Smooth muscle cell (in vitro differentiated cells): ENCODE measurements around the gene CRB1. TPM values are rescaled to one million over a fixed set of nuclear protein-coding genes. Genes with fewer than 3 reads are reported as not detected.

Experiments used
- DNase-seq: peaks from one replicate; lab custom pipeline; 2025; ENCODE audit not compliant: unreplicated experiment; lab: John Stamatoyannopoulos, UW
- H2AFZ ChIP-seq: fragments of 200-600 bp; sonication (generic); 2 replicates; pipeline ENCODE4 v1.6.0; 2016; ENCODE audit warnings: antibody characterized with exemption, low read depth, mild to moderate bottlenecking
- H3F3A ChIP-seq: fragments of 200-600 bp; sonication (generic); 2 replicates; pipeline ENCODE4 v1.6.0; 2017; ENCODE audit warnings: antibody characterized with exemption, low read depth
- H3K27ac ChIP-seq: fragments of 200-600 bp; sonication (generic); 2 replicates; pipeline ENCODE4 v1.5.1; 2016; ENCODE audit warnings: low read depth, mild to moderate bottlenecking
- H3K27me3 ChIP-seq: fragments of 200-600 bp; sonication (generic); 2 replicates; pipeline ENCODE4 v1.6.1; 2016; ENCODE audit warnings: low read depth, mild to moderate bottlenecking
- H3K36me3 ChIP-seq: fragments of 200-600 bp; sonication (generic); 2 replicates; pipeline ENCODE4 v1.5.1; 2016; ENCODE audit warnings: low read depth
- H3K4me1 ChIP-seq: fragments of 200-600 bp; sonication (generic); 2 replicates; pipeline ENCODE4 v1.5.1; 2016; ENCODE audit warnings: low read depth
- H3K4me2 ChIP-seq: fragments of 200-600 bp; sonication (generic); 2 replicates; pipeline ENCODE4 v1.6.0; 2016; ENCODE audit warnings: mild to moderate bottlenecking
- H3K4me3 ChIP-seq: fragments of 200-600 bp; sonication (generic); 2 replicates; pipeline ENCODE4 v1.5.1; 2016; ENCODE audit warnings: mild to moderate bottlenecking
- H3K79me2 ChIP-seq: fragments of 200-600 bp; sonication (generic); 2 replicates; pipeline ENCODE4 v1.6.0; 2016; ENCODE audit warnings: low read depth, mild to moderate bottlenecking
- H3K9ac ChIP-seq: fragments of 200-600 bp; sonication (generic); 2 replicates; pipeline ENCODE4 v1.6.0; 2016; ENCODE audit warnings: low read depth
- H3K9me3 ChIP-seq: fragments of 200-600 bp; sonication (generic); replicated peaks from 2 replicates; pipeline ENCODE4 v1.5.1; 2016; ENCODE audit warnings: low read depth
- H4K20me1 ChIP-seq: fragments of 200-600 bp; sonication (generic); 2 replicates; pipeline ENCODE4 v1.6.0; 2016; ENCODE audit warnings: low read depth
- CTCF ChIP-seq: fragments of 200-600 bp; sonication (generic); IDR thresholded peaks from 2 replicates; pipeline ENCODE4 v1.5.1; 2017; ENCODE audit warnings: borderline replicate concordance, mild to moderate bottlenecking, antibody characterized with exemption; ENCODE audit not compliant: insufficient read depth, poor library complexity, severe bottlenecking
- WGBS: methylation state at CpG from one replicate; pipeline ENCODE4 v1.1.7; 2016; ENCODE audit warnings: low lambda C conversion rate; 5-methylcytosine and 5-hydroxymethylcytosine counted together
- polyA plus RNA-seq: library from polyadenylated mRNA; unstranded; fragments of >200 nt; fragmentation: Nextera tagmentation; extraction: Ambion mirVana; gene quantifications from 2 replicates; pipeline ENCODE4 v1.2.1, GENCODE V29; 2016
- total RNA-seq: library from RNA; depleted of rRNA; stranded (reverse); fragments of >200 nt; gene quantifications from 2 replicates; pipeline ENCODE4 v1.2.3, GENCODE V29; 2014

CRB1 gene
- total and polyA plus RNA-seq, 2 experiments from 2014 or later = under 0.01 TPM; not detected in 1

DNA sequence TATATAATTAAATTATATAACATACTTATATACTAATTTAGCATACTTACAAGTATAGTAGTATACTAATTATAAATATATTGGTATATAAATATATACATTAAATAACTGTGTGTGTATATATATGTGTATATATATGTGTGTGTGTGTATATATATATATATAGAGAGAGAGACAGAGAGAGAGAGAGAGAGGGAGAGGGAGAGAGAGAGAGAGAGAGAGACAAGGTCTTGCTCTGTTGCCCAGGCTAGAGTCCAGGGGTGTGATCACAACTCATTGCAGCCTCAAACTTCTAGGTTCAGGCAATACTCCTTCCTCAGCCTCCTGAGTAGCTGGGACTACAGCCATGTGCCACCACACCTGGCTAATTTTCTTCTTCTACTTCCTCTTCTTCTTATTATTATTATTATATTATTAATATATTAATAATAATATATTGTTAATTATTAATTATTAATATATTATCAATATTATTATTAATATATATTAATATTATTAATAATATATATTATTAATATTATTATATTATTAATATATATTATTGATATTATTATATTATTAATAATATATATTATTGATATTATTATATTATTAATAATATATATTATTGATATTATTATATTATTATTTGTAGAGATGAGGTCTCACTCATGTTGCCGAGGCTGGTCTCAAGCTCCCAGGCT lies 185.5 kb downstream of the CRB1 start:
- Histone ChIP-seq H3K4me3 (no peak overlapping the region), H3K4me2 (no peak overlapping the region), H2AFZ (no peak overlapping the region), H3K79me2 (no peaks in the 10 kb centered on the region), H3K27ac (no peak overlapping the region), H4K20me1 (no peaks in the 10 kb centered on the region), H3K9ac (no peak overlapping the region), H3F3A (no peaks in the 10 kb centered on the region), H3K4me1 (no peaks in the 10 kb centered on the region), H3K9me3 (no peaks in the 10 kb centered on the region), H3K36me3 (no peaks in the 10 kb centered on the region), H3K27me3 (no peaks in the 10 kb centered on the region)
- WGBS = 100% methylated on average over 1 of the region's 1 CpG
- no peak for DNase-seq
- TF ChIP-seq CTCF = no peak

- H3K27ac ChIP-seq = no peak overlapping the region
- no peaks in the 10 kb centered on the region for H3F3A ChIP-seq
- no peak overlapping the region for H3K9ac ChIP-seq
- DNase-seq = no peak
- H3K4me1 ChIP-seq = no peaks in the 10 kb centered on the region
- no peak overlapping the region for H3K4me3 ChIP-seq
- no peak overlapping the region for H3K4me2 ChIP-seq
- H2AFZ ChIP-seq = no peak overlapping the region
- no peaks in the 10 kb centered on the region for H3K27me3 ChIP-seq
- no peaks in the 10 kb centered on the region for H3K36me3 ChIP-seq
- no peaks in the 10 kb centered on the region for H3K79me2 ChIP-seq
- H3K9me3 ChIP-seq = no peaks in the 10 kb centered on the region
- TF ChIP-seq CTCF = no peak
- WGBS = 93% methylated on average over 5 of the region's 5 CpGs
- no peaks in the 10 kb centered on the region for H4K20me1 ChIP-seq
These were observed 194.5 kb downstream of the CRB1 start for GRCh38 chr1:197462539-197462938.

DNA sequence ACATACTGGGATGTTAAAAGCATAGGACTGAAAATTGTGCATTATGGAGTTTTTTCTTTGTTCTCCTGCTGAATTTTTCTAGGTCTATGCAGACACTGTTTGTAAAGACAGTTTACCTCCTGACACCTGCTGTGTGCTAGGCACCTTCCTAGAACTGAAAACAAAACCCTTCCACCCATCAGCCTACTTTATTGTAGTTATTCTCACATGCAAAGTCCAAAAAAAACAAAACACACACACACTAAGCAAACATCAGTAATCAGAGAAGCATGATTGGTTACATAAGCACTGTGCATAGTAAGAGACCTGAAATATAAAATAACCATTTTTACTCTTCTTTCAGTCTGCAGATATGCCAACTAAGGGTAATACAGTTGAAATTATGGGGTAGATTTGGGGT lies 195.1 kb downstream of the CRB1 start:
- Histone ChIP-seq H3K4me1 (no peaks in the 10 kb centered on the region), H3F3A (no peaks in the 10 kb centered on the region), H2AFZ (no peak overlapping the region), H3K36me3 (no peaks in the 10 kb centered on the region), H3K9ac (no peak overlapping the region), H3K4me3 (no peak overlapping the region), H3K27me3 (no peaks in the 10 kb centered on the region), H3K9me3 (no peaks in the 10 kb centered on the region), H3K27ac (no peak overlapping the region), H3K4me2 (no peak overlapping the region), H3K79me2 (no peaks in the 10 kb centered on the region), H4K20me1 (no peaks in the 10 kb centered on the region)
- DNase-seq = no peak
- no peak for TF ChIP-seq CTCF

GRCh38 chr1:197464044-197464443 lies 196.0 kb downstream of the CRB1 start:
- TF ChIP-seq CTCF = no peak
- Histone ChIP-seq H3K4me1 (no peaks in the 10 kb centered on the region), H3K27ac (peak overlapping the region; percentile 17), H3K36me3 (no peaks in the 10 kb centered on the region), H4K20me1 (no peaks in the 10 kb centered on the region), H3K4me2 (no peak overlapping the region), H3K27me3 (no peaks in the 10 kb centered on the region), H3F3A (no peaks in the 10 kb centered on the region), H3K4me3 (no peak overlapping the region), H3K79me2 (no peaks in the 10 kb centered on the region), H3K9ac (no peak overlapping the region), H3K9me3 (no peaks in the 10 kb centered on the region), H2AFZ (peak overlapping the region; percentile 56)
- DNase-seq = no peak
- 32% methylated on average over 7 of the region's 7 CpGs for WGBS
